CD4-positive, alpha-beta T cell treated with Interleukin-15 for 1 hour (primary cell): ENCODE measurements around the gene ULK1.

Experiments
- DNase-seq: peaks from one replicate; pipeline ENCODE4 v3.0.0-alpha.2; 2020

The ULK1 gene

DNA sequence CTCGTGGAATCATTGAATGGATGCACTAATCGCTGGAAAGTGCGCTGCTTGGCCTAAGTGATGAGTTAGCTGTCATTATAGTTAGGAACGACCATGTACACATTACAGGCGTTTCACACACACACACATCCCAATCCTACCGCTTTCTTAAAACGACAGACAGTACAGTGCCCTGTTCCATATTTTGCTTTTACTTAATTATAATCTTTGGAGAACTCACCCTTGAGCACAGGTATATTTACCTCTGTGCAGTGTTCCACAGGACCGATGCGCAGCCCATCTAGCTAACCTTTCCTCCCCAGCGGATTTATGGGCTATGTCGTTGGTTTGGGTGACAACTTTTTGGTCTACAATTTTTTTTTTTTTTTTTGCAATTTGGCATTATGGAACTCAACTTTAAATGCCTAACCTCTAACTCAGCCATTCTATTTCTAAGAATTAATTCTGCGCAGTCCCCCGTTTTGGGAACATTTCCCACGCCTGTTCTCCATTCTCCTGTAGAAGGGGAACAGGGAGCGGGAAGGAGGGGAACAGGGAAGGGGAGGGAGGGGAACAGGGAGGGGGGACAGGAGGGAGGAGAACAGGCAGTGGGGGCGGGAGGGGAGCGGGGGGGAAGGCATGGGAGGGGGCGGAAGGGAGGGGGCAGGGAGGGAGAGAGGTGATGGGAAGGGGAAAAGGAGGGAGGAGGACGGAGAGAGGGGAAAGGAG lies 663 bp upstream of the ULK1 start:
- DNase-seq, result no peak

DNA sequence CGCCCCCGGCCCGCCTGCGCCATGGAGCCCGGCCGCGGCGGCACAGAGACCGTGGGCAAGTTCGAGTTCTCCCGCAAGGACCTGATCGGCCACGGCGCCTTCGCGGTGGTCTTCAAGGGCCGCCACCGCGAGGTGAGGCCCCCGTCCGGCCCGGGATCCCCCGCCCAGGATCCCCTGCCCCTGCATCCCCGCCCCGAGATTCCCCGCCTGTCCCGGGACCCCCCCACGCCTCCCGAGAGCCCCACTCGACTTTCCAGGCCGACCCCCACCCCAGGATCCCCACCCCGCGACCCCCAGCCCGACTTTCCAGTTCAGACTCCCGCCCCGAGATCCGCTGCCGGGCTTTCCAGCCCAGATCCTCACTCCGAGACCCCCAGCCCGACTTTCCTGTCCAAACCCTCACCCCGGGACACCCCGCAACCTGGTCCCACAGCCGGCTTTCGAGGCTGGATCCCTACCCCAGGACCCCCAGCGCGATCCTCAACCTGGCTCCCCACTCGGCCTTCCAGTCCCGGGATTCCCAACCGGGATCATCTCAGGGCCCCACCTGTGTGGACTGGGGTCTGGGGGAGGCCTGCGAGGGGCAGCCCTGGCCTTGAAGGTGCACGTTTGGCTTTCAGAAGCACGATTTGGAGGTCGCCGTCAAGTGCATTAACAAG lies 688 bp downstream of the ULK1 start:
- DNase-seq, result no peak

DNA sequence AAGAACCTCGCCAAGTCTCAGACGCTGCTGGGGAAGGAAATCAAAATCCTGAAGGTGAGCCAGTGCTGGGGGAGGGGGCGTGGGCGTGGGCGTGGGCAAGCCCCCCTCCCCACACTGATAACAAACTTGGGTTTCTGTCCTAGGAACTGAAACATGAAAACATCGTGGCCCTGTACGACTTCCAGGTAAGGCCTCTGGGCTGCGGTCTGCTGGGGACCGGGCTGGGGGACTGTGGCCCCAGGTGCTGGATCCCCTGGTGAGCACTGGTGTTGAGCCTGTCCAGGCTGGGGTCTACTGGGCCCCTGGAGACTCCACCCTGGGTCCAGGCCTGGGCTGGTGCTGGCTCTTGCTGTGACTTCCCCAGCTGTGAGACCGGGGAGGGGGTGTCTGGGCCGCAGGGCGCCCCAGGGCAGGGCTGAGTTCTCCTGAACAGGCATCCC lies 1.2 kb downstream of the ULK1 start:
- peak; percentile 34 for DNase-seq

DNA sequence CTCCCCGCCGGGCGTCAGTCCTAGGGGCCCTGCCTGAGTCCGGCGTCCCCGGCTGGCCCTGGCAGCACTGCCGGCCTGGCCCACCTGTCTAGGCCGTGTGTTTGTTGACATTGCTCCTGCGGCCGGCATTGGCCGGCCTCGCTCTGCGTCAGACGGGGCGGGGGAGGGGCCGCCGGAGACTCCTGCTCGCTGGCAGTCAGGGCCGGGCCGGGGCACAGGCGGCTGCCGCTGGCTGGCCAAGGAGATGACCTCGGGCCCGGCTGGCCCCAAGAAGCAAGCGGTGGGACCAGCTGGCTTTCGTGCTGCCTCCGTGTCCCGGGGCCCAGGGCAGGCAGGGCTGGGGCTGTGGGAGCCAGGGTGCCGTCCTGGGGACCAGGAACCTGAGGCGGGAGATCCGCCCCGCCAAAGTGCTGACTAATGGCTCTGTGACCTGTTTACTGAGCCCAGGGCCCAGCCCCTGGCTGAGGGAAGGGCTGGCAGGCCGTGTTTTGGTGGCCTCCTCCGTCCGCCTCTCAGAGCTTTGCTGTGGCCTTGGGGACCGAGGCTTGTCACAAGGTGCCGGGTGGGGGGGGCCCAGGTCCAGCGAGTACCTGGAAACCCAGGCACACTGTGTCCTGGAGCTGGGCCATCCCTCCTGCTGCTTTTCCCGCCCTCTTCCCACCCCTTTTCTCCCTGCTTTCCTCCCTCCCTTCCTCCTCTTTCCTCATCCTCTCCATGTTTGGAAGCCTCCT lies 1.8 kb downstream of the ULK1 start:
- DNase-seq, result peak; percentile 74

DNA sequence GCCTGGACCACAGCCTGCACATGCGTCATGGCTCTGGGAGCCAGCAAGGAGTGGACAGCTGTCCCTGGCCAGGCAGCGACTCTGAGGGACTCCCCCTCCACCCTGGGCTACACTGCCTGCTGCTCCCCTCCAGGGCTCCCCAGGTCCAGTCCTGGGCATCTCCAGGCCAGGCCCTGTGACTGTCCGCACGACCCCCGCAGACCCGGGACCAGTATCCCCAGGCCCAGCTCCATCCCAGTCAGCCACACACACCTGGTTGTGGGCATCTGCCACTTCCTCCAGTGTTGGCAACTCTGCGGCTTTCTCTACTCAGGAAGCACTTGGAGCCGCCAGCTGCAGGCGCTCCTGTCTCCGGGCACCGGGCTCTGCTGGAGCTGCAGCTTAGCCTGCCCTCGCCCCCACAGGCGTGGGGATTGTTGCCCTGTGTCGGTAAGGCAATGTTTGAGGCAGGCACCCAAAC lies 2.4 kb downstream of the ULK1 start:
- no peak for DNase-seq

GRCh38 chr12:131897276-131897675 lies 2.9 kb downstream of the ULK1 start:
- DNase-seq, result no peak

DNA sequence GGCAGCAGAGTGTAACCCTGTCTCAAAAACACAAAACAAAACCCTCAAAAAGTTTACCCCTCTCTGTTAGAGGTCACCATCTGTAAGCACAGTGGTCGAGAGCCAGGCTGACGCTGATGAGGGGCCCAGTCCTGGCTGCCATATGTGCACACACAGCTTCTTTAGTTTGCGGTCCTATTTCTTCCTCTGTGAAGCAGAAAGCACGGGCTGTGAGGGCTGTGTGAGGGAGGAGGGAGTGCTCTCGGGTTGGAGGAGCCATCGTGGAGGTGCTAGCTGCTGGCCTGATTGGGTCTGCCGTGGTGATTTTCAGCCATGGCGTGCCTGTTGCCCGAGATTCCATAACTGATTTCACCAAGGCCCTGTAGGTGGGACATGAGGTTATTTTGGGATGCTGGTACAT lies 3.5 kb downstream of the ULK1 start:
- no peak for DNase-seq

DNA sequence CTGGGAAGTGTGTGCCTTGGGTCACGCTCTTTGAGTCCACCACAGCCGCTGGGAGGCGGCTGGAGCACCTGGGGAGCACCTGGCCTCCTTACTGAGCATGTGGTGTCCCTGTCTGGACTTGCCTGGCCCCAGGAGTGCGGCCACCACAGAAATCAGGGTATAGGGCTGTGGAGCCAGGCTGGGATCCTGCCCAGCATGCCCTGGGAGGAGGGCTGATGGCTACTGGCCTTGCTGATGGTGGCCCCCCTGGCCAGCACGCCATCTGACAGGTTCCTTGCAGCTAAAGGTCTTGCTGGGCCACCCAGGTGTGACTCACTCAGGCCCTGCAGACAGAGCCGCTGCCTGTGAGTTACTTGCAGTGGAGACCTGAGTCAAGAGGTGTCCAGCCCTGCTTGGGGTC lies 6.0 kb downstream of the ULK1 start:
- DNase-seq, result no peak

GRCh38 chr12:131901431-131902331 lies 7.3 kb downstream of the ULK1 start:
- DNase-seq, result no peak

GRCh38 chr12:131902332-131903241 lies 8.2 kb downstream of the ULK1 start:
- DNase-seq, result no peak

DNA sequence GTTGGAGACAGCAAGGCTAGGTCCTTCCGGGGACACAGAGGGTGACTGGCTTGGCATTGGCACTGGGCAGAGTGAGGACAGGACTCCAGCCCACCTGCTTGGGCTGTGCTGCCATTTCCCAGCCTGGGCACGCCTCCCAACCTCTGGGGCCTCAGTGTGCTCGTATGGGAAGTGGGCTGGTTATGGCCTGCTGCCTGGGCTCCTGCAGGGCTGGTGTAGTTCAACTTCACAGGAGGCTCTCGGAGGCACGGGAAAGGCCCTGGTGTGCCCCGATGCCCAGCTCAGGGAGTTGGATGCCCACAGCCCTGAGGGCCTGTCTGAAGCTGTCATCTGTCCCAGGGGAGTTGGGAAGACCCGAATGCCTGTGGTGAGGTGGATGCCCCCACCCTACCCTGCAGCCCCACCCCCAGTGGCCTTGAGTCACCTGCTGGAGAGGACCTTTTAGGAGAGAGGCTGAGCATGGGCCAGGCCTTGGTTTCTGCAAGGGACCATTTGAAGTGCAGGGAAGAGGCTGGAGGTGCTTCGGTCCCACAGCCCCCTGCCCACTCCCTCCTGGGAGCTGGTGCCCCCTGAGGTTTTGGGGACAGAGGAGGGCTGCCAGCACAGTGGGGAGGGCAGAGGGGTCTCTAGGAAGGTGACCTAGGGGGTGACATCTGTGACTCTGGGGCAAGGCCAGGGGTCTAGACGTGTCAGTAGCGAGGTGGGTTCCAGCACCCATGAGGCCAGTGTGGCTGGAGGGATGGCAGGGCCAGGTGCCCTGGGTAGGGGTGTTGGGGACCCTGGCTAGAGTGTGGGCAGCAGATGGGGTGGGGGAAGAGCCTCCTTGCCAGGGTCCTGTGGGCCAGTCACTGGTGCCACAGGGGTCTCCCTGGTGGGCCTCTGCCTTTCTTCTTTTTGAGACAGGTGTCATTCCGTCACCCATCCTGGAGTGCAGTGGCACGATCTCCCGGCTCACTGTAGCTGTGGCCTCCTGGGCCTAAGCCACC lies 9.1 kb downstream of the ULK1 start:
- no peak for DNase-seq

- no peak for DNase-seq
These were observed 9.9 kb downstream of the ULK1 start for GRCh38 chr12:131904346-131904745.

DNA sequence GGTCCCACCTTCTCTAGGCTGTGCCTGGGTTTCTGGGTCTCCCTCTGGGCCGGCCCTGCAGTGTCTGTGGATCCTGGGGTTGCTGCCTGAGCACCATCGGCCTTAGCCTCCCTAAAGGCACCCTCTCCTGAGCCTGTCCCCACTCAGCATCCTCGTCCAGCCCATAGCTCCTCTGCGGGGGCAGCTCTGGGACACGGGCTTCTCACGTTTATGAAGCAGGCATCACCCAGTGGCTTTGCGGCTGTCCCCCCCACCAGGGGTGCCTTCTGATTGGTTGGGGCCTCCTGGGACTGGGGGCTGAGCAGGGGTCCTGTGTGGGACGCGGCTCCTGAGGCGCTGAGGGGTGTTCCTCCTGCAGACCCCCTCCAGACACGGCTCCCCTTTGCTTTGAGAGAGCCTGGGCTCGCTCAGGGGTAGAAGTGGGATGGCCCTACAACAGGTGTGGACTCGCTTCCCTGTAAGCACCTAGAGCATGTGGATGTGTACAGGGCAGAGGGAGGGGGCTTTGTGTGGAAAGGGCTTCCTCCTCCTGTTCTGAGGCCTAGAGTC lies 10.7 kb downstream of the ULK1 start:
- DNase-seq, result no peak

DNA sequence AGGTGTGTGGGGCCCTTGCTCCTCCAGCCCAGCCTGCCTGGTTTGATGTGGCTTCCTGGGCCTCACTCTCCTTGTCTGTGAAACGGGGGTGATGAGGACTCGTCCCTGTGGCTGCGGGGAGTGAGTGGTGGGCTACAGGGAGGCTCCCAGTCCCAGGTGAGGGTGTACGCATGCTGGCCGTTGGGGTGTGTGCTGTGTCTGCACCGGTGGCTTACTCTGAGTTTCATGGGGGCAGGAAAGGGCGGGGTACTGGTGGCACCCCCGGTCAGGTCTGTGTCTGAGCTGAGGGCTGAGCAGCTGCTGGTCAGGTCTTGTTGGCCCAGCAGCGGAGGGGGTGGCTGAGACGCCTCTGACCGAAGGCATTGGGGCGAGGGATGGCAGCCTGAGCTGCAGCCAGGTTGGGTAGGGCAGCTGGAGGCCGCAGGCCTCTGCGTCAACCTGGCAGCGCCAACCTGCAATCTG lies 11.2 kb downstream of the ULK1 start:
- no peak for DNase-seq

GRCh38 chr12:131907379-131908091 lies 13.1 kb downstream of the ULK1 start:
- no peak for DNase-seq

GRCh38 chr12:131908092-131909080 lies 14.0 kb downstream of the ULK1 start:
- DNase-seq, result no peak

DNA sequence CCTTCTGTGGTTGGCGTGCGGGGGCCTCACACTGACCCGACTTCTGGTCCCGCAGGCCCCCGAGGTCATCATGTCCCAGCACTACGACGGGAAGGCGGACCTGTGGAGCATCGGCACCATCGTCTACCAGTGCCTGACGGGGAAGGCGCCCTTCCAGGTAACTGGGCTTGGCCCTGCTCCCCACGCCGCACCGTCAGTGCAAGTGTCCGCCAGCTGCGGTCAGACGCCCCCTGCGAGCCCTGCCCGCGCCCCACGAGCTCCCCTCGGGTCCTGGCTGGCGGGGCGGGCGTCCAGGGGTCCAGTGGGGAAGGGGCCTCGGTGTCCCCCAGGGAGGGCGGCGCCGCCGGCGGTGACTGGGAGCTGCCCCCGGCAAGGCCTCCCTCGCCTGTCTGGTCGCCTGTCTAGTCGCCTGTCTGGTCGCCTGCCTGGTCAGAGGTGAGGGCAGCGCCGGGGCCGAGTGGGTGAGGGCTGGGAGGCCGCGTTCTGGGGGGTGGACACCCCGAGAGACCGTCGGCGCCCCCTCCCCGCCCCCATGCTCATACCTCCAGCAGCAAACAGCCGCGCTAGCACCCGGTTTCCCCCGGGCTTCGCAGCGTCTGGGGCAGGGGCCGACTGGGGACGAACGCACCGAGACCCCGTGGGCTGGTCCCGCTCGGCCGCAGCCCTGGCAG lies 14.8 kb downstream of the ULK1 start:
- no peak for DNase-seq
